Skin epidermis (tissue), 12 donors: ENCODE data around the gene MOCS1.

Experiments used
- H3K27ac ChIP-seq, 21 experiments: fragments of 200-600 bp; sonication (generic) in 11 of 21; one replicate each; pipeline ENCODE4 v1.5.0; 2020; ENCODE audit warnings: mild to moderate bottlenecking in 3 of 21, inconsistent platforms in 2 of 21, moderate library complexity in 2 of 21
- H3K4me3 ChIP-seq, 7 experiments: fragments of 200-600 bp; sonication (generic) in 2 of 7; one replicate each; pipeline ENCODE4 v1.5.0; 2020; ENCODE audit warnings: inconsistent platforms in 2 of 7, mild to moderate bottlenecking in 2 of 7, moderate library complexity in 1 of 7

MOCS1 gene

GRCh38 chr6:39951191-39951590 lies 16.9 kb upstream of the MOCS1 start:
- Histone ChIP-seq H3K27ac (peak overlapping the region in 2 of 21 experiments; percentile 35 to 55), H3K4me3 (no peak overlapping the region)

DNA sequence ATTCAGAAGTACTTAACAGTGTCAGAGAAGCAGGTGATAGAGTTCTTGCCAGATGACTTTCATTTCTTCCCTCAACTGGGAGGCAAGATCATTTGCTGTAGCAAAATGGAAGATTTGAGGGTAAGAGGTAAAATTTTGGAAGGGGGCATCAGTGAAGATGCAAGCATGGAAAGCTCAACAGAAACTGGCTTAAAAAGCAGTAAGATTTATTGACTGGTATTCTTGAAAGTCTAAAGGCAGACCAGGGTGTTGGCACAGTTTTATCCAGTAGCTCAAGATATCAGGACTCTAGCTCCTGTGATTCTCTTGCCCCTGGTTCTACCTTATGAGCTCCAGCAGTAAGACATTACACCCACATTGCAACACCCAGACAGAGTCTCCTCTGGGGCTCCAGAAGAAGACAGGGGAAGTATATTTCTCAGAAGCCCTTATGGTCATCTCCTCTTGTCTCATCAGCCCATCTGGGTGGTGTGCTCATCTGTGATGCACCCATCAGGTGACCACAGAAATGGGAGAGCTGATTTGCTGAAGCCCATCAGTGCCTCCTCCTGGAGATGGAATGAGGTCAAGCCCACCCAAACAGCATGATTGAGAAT lies 16.0 kb upstream of the MOCS1 start:
- no peak overlapping the region for H3K4me3 ChIP-seq
- no peak overlapping the region for H3K27ac ChIP-seq

- no peak overlapping the region for H3K27ac ChIP-seq
- no peak overlapping the region for H3K4me3 ChIP-seq
These were observed 14.0 kb upstream of the MOCS1 start for GRCh38 chr6:39948199-39948791.

DNA sequence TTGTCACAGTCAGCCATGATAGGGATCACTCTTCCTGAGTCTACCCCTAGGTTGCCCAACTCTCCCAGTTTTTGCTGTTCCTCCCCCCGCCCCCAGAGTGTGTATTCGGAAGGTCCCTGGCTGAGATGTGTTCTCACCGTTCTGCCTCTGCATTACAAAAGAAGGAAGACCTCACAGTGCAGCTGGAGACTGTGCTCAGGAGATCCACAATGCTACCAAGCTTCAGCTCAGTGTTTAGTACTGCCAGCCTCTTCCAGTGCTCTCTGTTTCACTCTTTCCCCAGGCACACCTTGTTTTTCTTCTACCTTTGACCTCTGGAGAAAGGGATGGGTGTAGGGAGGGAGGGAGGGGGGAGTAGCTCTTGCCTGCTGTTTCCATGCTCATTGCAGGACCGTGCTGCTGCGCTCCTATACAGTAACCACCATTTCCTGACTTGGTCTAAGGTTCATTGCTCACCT lies 13.4 kb upstream of the MOCS1 start:
- H3K27ac ChIP-seq: no peak overlapping the region
- H3K4me3 ChIP-seq: no peak overlapping the region

GRCh38 chr6:39945626-39946025 lies 11.4 kb upstream of the MOCS1 start:
- Histone ChIP-seq H3K4me3 (no peak overlapping the region), H3K27ac (peak overlapping the region in 1 of 21 experiments; percentile 25)

- H3K4me3 ChIP-seq: no peak overlapping the region
- no peak overlapping the region for H3K27ac ChIP-seq
These were observed 8.8 kb upstream of the MOCS1 start for GRCh38 chr6:39942903-39943580.

DNA sequence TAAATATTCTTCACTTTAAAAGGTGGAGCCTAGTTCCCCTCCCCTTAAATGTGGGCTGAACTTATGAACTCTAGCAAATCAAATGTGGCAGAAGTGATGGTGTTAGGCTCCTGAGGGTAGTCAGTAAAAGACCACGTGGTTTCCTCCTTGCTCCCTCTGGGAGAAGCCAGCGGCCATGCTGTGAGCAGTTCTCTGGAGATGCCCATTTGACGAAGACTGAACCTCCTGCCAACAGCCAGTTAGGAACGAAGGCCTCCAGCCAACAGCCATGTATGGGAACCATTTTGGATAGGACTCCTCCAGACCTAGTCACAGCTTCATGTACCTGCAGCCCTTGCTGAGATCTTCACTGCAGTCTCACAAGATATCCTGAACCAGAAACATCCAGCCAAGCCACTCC lies 7.6 kb upstream of the MOCS1 start:
- Histone ChIP-seq H3K27ac (no peak overlapping the region), H3K4me3 (no peak overlapping the region)

DNA sequence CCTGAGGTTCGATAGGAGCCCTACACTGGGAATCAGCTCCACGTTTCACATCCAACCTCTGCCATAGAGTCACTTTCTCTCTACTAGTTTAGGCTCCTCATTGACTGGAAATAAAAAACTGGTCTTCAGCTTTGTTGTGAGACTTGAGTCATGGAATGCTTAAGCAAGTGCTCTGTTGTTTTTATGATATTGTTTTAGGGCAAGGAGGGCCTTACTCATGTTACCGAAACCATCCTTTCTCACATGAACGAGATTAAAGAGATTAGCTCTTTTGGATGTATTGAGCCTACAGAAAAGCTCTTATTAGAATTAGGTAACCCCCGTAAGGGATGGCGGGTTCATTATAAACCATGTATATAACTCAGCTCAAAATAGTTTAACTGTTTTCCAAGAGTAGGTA lies 6.9 kb upstream of the MOCS1 start:
- H3K27ac ChIP-seq: peak overlapping the region in 2 of 21 experiments; percentile 3 to 19
- no peak overlapping the region for H3K4me3 ChIP-seq

- H3K27ac ChIP-seq: no peak overlapping the region
- no peak overlapping the region for H3K4me3 ChIP-seq
These were observed 4.8 kb upstream of the MOCS1 start for GRCh38 chr6:39938773-39939654.

DNA sequence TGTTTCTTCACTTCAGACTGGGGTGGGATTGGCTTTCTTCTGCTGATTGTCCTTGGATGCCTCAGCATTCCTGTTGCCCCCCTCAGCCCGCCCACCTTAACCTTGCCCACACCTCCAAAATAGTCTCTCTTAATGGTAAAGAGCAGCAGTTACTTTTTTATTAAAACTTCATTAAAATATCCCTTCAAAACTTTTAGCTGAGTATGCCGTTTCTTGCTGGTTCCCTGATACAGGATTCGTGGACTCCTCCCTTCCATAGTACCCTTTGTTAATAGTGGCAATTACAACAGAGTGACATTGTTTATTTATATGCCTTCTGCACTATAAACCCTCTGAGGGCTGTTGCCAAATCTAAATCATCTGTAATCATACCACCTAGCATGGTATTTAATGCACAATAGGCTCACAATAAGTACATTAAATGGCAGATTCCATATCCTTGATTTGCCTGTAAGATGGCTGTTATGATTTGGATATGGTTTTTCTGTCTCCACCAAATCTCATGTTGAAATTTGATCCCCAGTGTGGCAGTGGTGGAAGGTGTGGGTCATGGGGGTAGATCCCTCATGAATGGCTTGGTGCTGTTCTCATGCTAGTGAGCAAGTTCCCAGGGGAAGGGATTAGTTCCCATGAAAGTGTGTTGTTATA lies 3.5 kb upstream of the MOCS1 start:
- no peak overlapping the region for H3K27ac ChIP-seq

DNA sequence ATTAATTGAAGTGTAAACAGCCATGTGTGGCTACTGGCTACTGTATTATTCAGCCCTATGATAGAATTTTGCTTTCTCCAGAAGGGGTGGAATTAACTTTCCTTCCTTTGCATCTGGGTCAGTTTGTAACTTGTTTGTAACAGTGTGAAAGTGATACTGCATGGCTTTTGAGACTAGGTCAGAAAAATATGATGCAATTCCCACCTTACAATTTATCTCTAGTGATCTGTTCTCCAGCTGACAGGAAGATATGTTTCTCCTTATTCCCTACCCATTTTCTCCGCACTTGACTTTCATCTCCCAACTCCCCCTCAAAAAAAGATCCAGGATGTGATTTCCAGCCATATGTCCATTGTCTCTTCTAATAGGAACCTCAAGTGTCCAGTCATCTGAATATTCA lies 2.6 kb upstream of the MOCS1 start:
- H3K4me3 ChIP-seq: no peak overlapping the region
- H3K27ac ChIP-seq: no peak overlapping the region

More for the DNA sequence above, 3.5 kb upstream of the MOCS1 start:
- H3K4me3 ChIP-seq: no peak overlapping the region

DNA sequence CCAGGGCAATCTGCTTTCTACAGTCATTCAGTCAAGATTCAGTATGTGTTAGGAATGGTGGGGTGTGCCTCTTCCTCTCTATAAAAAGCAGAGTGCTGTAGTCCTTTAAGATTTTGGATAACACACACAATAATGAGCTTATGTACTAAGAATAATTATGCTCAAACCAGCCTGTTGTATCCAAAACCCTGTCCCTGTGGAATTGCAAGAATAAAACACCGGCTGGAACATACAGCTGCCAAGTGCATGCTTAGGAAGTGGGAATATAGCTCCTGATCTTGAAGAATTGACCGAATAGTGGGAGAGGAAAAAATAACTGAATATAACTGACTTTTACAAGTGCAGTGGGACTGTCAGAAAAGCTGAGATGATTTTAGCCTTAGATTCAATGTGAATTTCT lies 979 bp upstream of the MOCS1 start:
- Histone ChIP-seq H3K27ac (no peak overlapping the region), H3K4me3 (no peak overlapping the region)

DNA sequence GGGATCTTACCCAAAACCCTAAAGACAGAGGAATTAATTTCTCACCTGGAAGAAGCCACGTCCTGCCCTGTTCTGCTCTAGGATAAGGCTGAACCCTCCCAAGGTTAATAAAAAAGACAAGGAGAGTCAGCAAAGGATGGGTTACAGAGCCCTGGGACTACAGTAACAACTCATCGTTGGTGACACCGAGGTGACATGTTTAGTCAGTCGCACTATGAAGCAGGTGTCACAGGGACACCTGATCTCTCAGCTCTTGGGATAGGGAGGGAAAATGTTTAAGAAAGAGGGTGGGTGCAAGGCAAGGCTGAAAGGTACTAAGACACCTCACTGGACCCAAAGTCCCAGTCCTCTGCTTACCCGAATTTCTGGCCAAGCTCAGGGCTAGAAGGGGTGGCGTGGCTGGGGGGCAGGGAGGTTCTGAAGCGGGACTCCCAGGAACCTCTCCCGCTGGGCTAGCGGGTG lies 562 bp downstream of the MOCS1 start:
- H3K4me3 ChIP-seq: peak overlapping the region; percentile 34 to 68 (median 62)
- peak overlapping the region in 17 of 21 experiments; percentile 18 to 84 (median 69) for H3K27ac ChIP-seq

DNA sequence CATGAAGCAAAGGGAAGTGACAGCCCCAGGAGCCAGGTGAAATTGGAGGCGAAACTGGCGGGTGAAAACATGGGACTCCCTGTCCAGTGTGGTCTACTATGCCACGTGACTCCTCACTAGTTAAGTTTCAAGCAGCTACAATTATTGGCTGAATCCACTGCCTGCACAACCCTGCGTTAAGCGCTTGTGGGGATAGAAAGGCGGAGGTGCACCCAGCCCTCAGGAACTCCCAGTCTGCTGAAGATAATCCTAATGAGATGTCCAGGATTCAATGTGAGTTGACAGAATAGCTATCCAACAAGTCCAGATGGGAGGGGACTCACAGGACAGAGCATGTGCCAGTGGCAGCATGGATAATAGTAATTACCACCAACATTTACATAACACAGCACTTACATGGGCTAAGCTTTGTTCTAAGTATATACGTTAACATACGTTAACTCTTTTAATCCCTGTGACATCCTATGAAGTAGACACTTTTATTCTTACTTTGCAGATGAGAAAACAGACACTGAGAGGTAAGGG lies 1.8 kb downstream of the MOCS1 start:
- peak overlapping the region in 1 of 7 experiments; percentile 2 for H3K4me3 ChIP-seq
- H3K27ac ChIP-seq: peak overlapping the region in 6 of 21 experiments; percentile 0 to 78 (median 47)

DNA sequence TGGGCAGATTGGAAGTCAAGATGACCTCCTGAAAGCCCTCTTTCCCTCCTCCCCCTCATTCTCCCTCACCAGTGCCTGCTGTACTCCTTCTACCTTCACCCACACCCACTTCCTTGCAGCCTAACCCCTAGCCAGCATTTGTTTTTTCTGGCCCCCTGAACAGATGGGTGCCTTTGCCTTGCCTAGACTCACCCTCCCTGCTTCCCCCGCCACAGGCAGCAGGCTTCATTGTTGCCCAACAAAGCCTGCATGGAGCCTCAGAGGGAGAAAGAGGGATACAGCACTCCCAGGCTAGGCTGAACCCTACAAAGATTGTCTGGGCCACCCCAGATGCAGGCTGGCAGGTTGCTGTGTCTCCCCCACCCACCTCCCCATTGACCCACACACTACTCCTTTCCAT lies 2.7 kb downstream of the MOCS1 start:
- H3K4me3 ChIP-seq: no peak overlapping the region
- H3K27ac ChIP-seq: no peak overlapping the region

- H3K4me3 ChIP-seq: no peak overlapping the region
- peak overlapping the region in 4 of 21 experiments; percentile 7 to 51 (median 18) for H3K27ac ChIP-seq
These were observed 3.7 kb downstream of the MOCS1 start for GRCh38 chr6:39930540-39930939.

- H3K4me3 ChIP-seq: no peak overlapping the region
- peak overlapping the region in 4 of 21 experiments; percentile 7 to 51 (median 12) for H3K27ac ChIP-seq
These were observed 4.4 kb downstream of the MOCS1 start for GRCh38 chr6:39929733-39930461.

GRCh38 chr6:39929039-39929732 lies 5.1 kb downstream of the MOCS1 start:
- peak overlapping the region in 1 of 21 experiments; percentile 38 for H3K27ac ChIP-seq
- no peak overlapping the region for H3K4me3 ChIP-seq
